IMR-90 (cell line): ENCODE measurements around the gene AAMP. TPM values are rescaled to one million over a fixed set of nuclear protein-coding genes. Genes with fewer than 3 reads are reported as not detected.
"Not testable (repeated sequence)": the region's sequence is repeated elsewhere in the genome, so short reads cannot be mapped to it uniquely, and the experiment has no call there.

Experiments used
- ATAC-seq: fragments of 200-7000 bp; cut with Tn5 transposase; 2 replicates; pipeline ENCODE4 v1.9.1; 2020; ENCODE audit warnings: low read depth, mild to moderate bottlenecking, moderate library complexity
- BruUV-seq: library from RNA; stranded (reverse); fragments of 400-500 nt; replicated peaks from 2 replicates; lab custom pipeline; 2021; lab: Mats Ljungman, UMichigan
- CTCF ChIA-PET: fragments of 300-600 bp; formaldehyde crosslinking; extraction: SDS; loops from one replicate; lab custom pipeline; 2021; ENCODE audit warnings: antibody characterized with exemption; lab: Yijun Ruan, JAX
- POLR2A ChIA-PET: fragments of 300-600 bp; sonication (Branson Sonifier 250); formaldehyde crosslinking; loops from one replicate; lab custom pipeline; 2022; ENCODE audit warnings: antibody characterized with exemption; ENCODE audit not compliant: unreplicated experiment; lab: Charles Lee
- DNase-seq: peaks from one replicate; pipeline ENCODE4 v3.0.0; 2013
- H2AFZ ChIP-seq: replicated peaks from 2 replicates; pipeline ENCODE3; 2013; ENCODE audit warnings: low read length, mild to moderate bottlenecking; ENCODE audit not compliant: poor library complexity
- H2AK5ac ChIP-seq: 2 replicates; pipeline ENCODE4 v1.6.1; 2013; ENCODE audit warnings: low read depth, low read length, inconsistent platforms
- H2AK9ac ChIP-seq: replicated peaks from 2 replicates; pipeline ENCODE3; 2013; ENCODE audit warnings: mild to moderate bottlenecking, low read depth, low read length, moderate library complexity; ENCODE audit not compliant: poor library complexity
- H2BK120ac ChIP-seq: 2 replicates; pipeline ENCODE4 v1.6.1; 2013; ENCODE audit warnings: low read depth, low read length, inconsistent platforms
- H2BK15ac ChIP-seq: 3 replicates; pipeline ENCODE4 v1.6.1; 2013; ENCODE audit warnings: low read depth, low read length, inconsistent platforms
- H2BK20ac ChIP-seq: 2 replicates; pipeline ENCODE4 v1.6.1; 2013; ENCODE audit warnings: low read depth, mild to moderate bottlenecking, inconsistent platforms, low read length, moderate library complexity
- H2BK5ac ChIP-seq: 2 replicates; pipeline ENCODE4 v1.6.1; 2013; ENCODE audit warnings: mild to moderate bottlenecking, low read depth, low read length, inconsistent platforms; ENCODE audit not compliant: poor library complexity, severe bottlenecking
- H3K14ac ChIP-seq: replicated peaks from 2 replicates; pipeline ENCODE4 v1.6.1; 2013; ENCODE audit warnings: low read depth, low read length, inconsistent platforms
- H3K18ac ChIP-seq: 2 replicates; pipeline ENCODE4 v1.6.1; 2013; ENCODE audit warnings: low read depth, low read length, control low read depth
- H3K23ac ChIP-seq: 2 replicates; pipeline ENCODE4 v1.6.1; 2013; ENCODE audit warnings: low read depth, low read length, inconsistent platforms
- H3K27ac ChIP-seq: 2 replicates; pipeline ENCODE4 v1.5.1; 2013; ENCODE audit warnings: mild to moderate bottlenecking, control low read depth, low read length; ENCODE audit not compliant: insufficient read depth
- H3K27me3 ChIP-seq: 2 replicates; pipeline ENCODE4 v1.6.1; 2013; ENCODE audit warnings: low read length; ENCODE audit not compliant: control insufficient read depth, insufficient read depth
- H3K36me3 ChIP-seq: 2 replicates; pipeline ENCODE4 v1.6.1; 2013; ENCODE audit warnings: low read length, mixed read lengths; ENCODE audit not compliant: control insufficient read depth, insufficient read depth
- H3K4ac ChIP-seq: 2 replicates; pipeline ENCODE4 v1.6.1; 2013; ENCODE audit warnings: low read depth, low read length, inconsistent platforms
- H3K4me1 ChIP-seq: 2 replicates; pipeline ENCODE4 v1.6.1; 2013; ENCODE audit warnings: low read length, mixed read lengths; ENCODE audit not compliant: control insufficient read depth, insufficient read depth
- H3K4me2 ChIP-seq: 2 replicates; pipeline ENCODE4 v1.6.1; 2013; ENCODE audit warnings: low read depth, mild to moderate bottlenecking, control low read depth, low read length, moderate library complexity
- H3K4me3 ChIP-seq: 2 replicates; pipeline ENCODE4 v1.5.1; 2013; ENCODE audit warnings: low read depth, mild to moderate bottlenecking, control low read depth, low read length, moderate library complexity; ENCODE audit not compliant: insufficient read depth
- H3K56ac ChIP-seq: 2 replicates; pipeline ENCODE4 v1.6.1; 2013; ENCODE audit warnings: low read length, inconsistent platforms; ENCODE audit not compliant: insufficient read depth; ENCODE audit errors: extremely low read depth
- H3K79me1 ChIP-seq, 2 experiments: 2 replicates each; pipeline ENCODE4 v1.6.1; 2013; ENCODE audit warnings: low read length in 2 of 2, inconsistent platforms in 1 of 2, low read depth in 1 of 2
- H3K9ac ChIP-seq: 2 replicates; pipeline ENCODE4 v1.6.1; 2013; ENCODE audit warnings: low read depth, low read length, control low read depth
- H3K9me1 ChIP-seq: 2 replicates; pipeline ENCODE4 v1.6.1; 2013; ENCODE audit warnings: low read length, inconsistent platforms; ENCODE audit not compliant: insufficient read depth
- H3K9me3 ChIP-seq: 2 replicates; pipeline ENCODE4 v1.6.1; 2013; ENCODE audit warnings: low read length; ENCODE audit not compliant: control insufficient read depth, insufficient read depth
- H4K20me1 ChIP-seq: 2 replicates; pipeline ENCODE4 v1.6.1; 2013; ENCODE audit warnings: low read length, inconsistent platforms; ENCODE audit not compliant: insufficient read depth
- H4K5ac ChIP-seq: 2 replicates; pipeline ENCODE4 v1.6.1; 2013; ENCODE audit warnings: mild to moderate bottlenecking, low read depth, low read length, control low read depth
- H4K8ac ChIP-seq, 2 experiments: 2 replicates each; pipeline ENCODE4 v1.6.1; 2013; ENCODE audit warnings: low read depth in 2 of 2, low read length in 2 of 2, control low read depth in 1 of 2, inconsistent platforms in 1 of 2
- H4K91ac ChIP-seq: 2 replicates; pipeline ENCODE4 v1.6.1; 2013; ENCODE audit warnings: low read depth, low read length, inconsistent platforms; ENCODE audit not compliant: insufficient read depth
- WGBS, 2 experiments: methylation state at CpG; one replicate each; pipeline versions ENCODE4 v1.1.5 to v1.1.7; 2013; ENCODE audit warnings: missing lambda C conversion rate in 2 of 2; ENCODE audit not compliant: insufficient read length in 1 of 2; ENCODE audit errors: extremely low coverage in 2 of 2; 5-methylcytosine and 5-hydroxymethylcytosine counted together
- dilution Hi-C: fragments of 300-500 bp; cut with HindIII; formaldehyde crosslinking; loops from one replicate; pipeline ENCODE4 v1.14.3; 2018; ENCODE audit warnings: low sequenced_read_pairs; ENCODE audit not compliant: unreplicated experiment
- in situ Hi-C: fragments of 300-500 bp; cut with MboI; formaldehyde crosslinking; loops from 3 replicates; pipeline ENCODE4 v1.14.3; 2019; ENCODE audit warnings: low sequenced_read_pairs, inconsistent platforms, mixed read lengths
- intact Hi-C: fragments of 100-400 bp; cut with micrococcal nuclease; formaldehyde crosslinking; loops from 2 replicates; pipeline ENCODE4 v1.10.0; 2022
- polyA plus RNA-seq, 3 experiments: library from polyadenylated mRNA; depleted of rRNA; stranded (reverse); fragments of >200 nt; gene quantifications; 2 replicates each; pipeline ENCODE4 v1.2.3, GENCODE V29; 2012; ENCODE audit warnings: low replicate concordance in 1 of 3
- total RNA-seq: library from RNA; depleted of rRNA; stranded (reverse); fragments of >200 nt; gene quantifications from 2 replicates; pipeline ENCODE4 v1.2.3, GENCODE V29; 2012

AAMP gene
- total and polyA plus RNA-seq, 2 of the 4 experiments (the other 2 are of a cell fraction) = 104 to 112 TPM

- H4K5ac ChIP-seq, H3K27me3 ChIP-seq, ATAC-seq, H3K9ac ChIP-seq, H3K4me3 ChIP-seq, H3K18ac ChIP-seq, H3K14ac ChIP-seq, H4K91ac ChIP-seq, H2BK5ac ChIP-seq, H2BK20ac ChIP-seq, H2BK15ac ChIP-seq, H3K23ac ChIP-seq, H2BK120ac ChIP-seq, H4K8ac ChIP-seq, H2AFZ ChIP-seq, H3K56ac ChIP-seq, BruUV-seq, H3K9me1 ChIP-seq, H3K9me3 ChIP-seq, DNase-seq, H3K4me2 ChIP-seq, H3K27ac ChIP-seq, dilution Hi-C loops, H4K20me1 ChIP-seq: not testable (repeated sequence)
- Histone ChIP-seq H3K4ac (peak overlapping the region; percentile 68; the same call in 1 of the 2 replicates), H3K36me3 (peaks cover 47% of the 10 kb centered on the region), H3K79me1 (peaks cover 20 to 74% of the 10 kb centered on the region in 2 experiments; a peak in 3 of 4 replicates), H2AK5ac (0 out of 2 replicates have a peak overlapping the region, but pooled peaks have one; percentile 36), H2AK9ac (peak overlapping the region; percentile 0), H3K4me1 (peaks cover 10% of the 10 kb centered on the region)
- ChIA-PET CTCF (interaction anchor here (0.8 to 3.9 kb wide), 4 partner anchors 11 to 169 kb away, joined by 3 to 24 read pairs (median 4); partner anchors contain the start of genes CATIP and TMBIM1), POLR2A (interaction anchor here (0.6 to 1.1 kb wide), 2 partner anchors 9 to 14 kb away, joined by 3 to 4 read pairs; no protein-coding TSS in a partner anchor)
- intact Hi-C loops (loop anchor here (2.0 to 10.0 kb wide), 2 partner anchors 13 to 291 kb away; partner anchors contain the start of genes CNOT9 and USP37), in situ Hi-C loops (loop anchor here (10.0 kb wide), 1 partner anchor 121 kb away; the partner anchor contains the start of gene CTDSP1)
- WGBS, 2 experiments = no CpG with 5 or more reads among the region's 8 CpGs
These were observed 3.4 kb upstream of the AAMP start for GRCh38 chr2:218273214-218273907.
